AG10803 (cell line): ENCODE measurements around the gene PLXNA2.

Source experiments
- DNase-seq: peaks from one replicate; pipeline ENCODE4 v3.0.0; 2010; ENCODE audit warnings: low read depth
- H3K4me3 ChIP-seq: 2 replicates; pipeline ENCODE4 v1.5.1; 2011; ENCODE audit warnings: mild to moderate bottlenecking, low read length, control low read depth
- CTCF ChIP-seq: conservative IDR thresholded peaks from 2 replicates; pipeline ENCODE4 v1.5.1; 2011; ENCODE audit warnings: mild to moderate bottlenecking, low read length, control low read depth, inconsistent platforms

The PLXNA2 gene

GRCh38 chr1:208280681-208281450 lies 36.7 kb upstream of the PLXNA2 start:
- no peak for DNase-seq
- no peak for TF ChIP-seq CTCF
- H3K4me3 ChIP-seq: no peak overlapping the region

DNA sequence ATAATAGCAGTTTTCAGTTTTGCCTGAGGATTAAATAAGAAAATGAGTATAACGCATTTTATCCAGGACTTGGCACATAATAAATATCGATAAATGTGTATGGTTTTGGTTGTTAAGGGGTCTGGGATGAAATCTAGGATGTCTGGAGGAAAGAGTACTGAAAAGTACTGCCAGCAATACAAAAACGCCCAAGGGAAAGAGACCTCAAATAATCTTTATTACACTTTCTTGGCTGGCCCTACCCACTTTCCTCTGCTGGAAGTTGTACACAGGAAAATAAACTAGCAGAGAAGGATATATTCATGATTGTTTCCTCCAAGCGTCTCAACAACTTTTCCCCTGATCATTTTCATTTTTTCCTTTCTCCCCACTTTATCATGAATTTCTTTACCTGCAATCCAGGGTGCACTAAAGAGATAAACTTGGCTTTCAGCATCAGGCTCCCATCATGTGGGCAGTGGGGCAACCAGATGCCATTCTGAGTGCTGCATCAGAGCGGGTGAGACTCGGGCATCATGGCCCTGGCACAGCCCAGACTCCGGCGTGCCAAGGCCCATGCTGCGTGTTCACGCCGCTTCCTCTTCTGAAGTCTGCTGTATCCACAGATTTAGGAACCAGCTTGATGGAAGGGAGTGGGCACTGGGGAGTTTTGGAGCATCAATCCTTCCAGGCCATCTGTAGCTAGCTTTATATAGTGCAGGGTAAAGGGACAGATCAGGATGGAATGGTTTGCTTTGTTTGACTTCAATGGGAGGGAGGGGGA lies 35.8 kb upstream of the PLXNA2 start:
- H3K4me3 ChIP-seq: no peak overlapping the region
- no peak for TF ChIP-seq CTCF
- DNase-seq: no peak

DNA sequence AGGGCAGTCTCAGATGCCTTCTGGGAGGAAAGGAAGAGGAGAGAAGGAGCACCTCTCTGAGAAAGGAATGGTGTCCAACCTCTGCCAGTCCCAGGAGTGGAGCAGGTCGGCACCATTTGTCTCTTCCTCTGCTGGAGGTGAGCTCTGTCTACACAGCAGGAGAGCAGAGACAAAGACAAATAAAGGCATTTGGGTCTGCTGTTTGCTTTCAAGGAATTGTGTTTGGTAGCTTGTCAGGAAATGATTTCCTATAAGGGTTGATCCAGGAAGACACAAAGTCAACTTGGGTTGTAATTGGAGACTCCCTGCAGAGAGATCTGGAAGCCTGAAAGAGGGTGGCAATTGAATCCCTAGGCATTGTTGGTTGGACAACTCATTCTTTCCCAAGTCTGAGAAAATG lies 34.5 kb upstream of the PLXNA2 start:
- H3K4me3 ChIP-seq: no peak overlapping the region
- no peak for DNase-seq
- no peak for TF ChIP-seq CTCF

DNA sequence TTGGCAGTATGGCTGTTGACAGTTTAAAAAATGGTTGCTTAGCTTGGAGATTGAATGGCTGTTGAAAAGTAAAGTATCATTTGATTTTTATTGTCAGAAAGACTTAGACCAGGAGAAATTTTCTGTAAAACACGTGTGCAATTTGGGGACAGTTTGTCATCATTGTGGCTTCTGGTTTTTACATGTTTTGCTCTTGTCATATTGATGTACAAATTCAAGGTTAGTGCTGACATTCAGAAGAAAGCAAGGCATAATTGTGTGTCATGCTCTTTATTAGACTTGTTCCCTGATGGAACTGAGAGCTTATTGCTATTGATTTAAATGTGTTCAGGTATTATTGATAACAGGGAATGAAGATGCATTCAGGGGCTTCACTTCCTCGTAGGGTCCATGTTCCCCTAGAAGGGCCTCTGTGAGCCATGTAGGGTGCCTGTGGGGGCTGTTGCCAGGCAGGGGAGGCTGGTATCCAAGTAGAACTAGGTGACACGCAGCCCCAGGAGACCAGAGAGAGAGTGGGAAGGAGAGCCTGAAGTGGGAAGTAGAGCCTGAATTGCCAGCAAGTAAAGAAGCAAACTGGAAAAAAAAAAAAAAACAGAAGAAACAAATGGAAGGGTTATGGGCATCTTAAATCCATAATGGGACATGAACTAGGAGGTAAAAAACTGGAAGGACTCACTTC lies 32.7 kb upstream of the PLXNA2 start:
- no peak for TF ChIP-seq CTCF
- H3K4me3 ChIP-seq: no peak overlapping the region
- DNase-seq: no peak

- DNase-seq: no peak
- no peak for TF ChIP-seq CTCF
- no peak overlapping the region for H3K4me3 ChIP-seq
Observed at GRCh38 chr1:208275083-208275482, 30.9 kb upstream of the PLXNA2 start.

GRCh38 chr1:208273386-208274017 lies 29.3 kb upstream of the PLXNA2 start:
- no peak for DNase-seq
- TF ChIP-seq CTCF: no peak

More at GRCh38 chr1:208273386-208274017, 29.3 kb upstream of the PLXNA2 start:
- no peak overlapping the region for H3K4me3 ChIP-seq
